Esophagus muscularis mucosa (tissue), 4 donors: ENCODE results near the gene MTG1.

Experiments used
- CTCF ChIP-seq, 3 experiments: fragments of 200-600 bp in 2 of 3; fragments of 450-650 bp in 1 of 3; sonication (generic) in 2 of 3; IDR thresholded peaks; one replicate each; pipeline ENCODE4 v1.5.1; 2017 to 2019; ENCODE audit warnings: antibody characterized with exemption in 3 of 3, mild to moderate bottlenecking in 2 of 3, moderate library complexity in 1 of 3
- EP300 ChIP-seq: sonication (generic); formaldehyde crosslinking; IDR thresholded peaks from one replicate; pipeline ENCODE4 v1.6.1; 2017; ENCODE audit warnings: antibody characterized with exemption
- POLR2A ChIP-seq: fragments of 450-650 bp; IDR thresholded peaks from one replicate; pipeline ENCODE4 v1.6.1; 2017; ENCODE audit warnings: antibody characterized with exemption, moderate library complexity, mild to moderate bottlenecking, low read depth
- POLR2AphosphoS5 ChIP-seq, 2 donors: sonication (generic); formaldehyde crosslinking; IDR thresholded peaks; one replicate each; pipeline ENCODE4 v1.6.1; 2017; ENCODE audit warnings: antibody characterized with exemption in 2 of 2

GRCh38 chr10:133359972-133360610 is 33.9 kb upstream of the MTG1 start:
- TF ChIP-seq CTCF (IDR thresholded peaks at IDR 0.05) (no peak), POLR2A (no peak), POLR2AphosphoS5 (IDR thresholded peaks at IDR 0.05) (no peak), EP300 (no peak)
